ENCODE data around the gene ISY1. TPM values are rescaled to one million over a fixed set of nuclear protein-coding genes. Genes with fewer than 3 reads are reported as not detected.
"Not testable (repeated sequence)": the region's sequence is repeated elsewhere in the genome, so short reads cannot be mapped to it uniquely, and the experiment has no call there.

Gene ISY1
- total and polyA plus RNA-seq, 2 donors (not counting 1 experiment from before 2014, with no cell fraction given): 26.4 to 49.6 TPM

GRCh38 chr3:129173206-129173605, 12.3 kb upstream of the ISY1 start:
- intact Hi-C loops (cut with micrococcal nuclease): no loop called here
- CTCF ChIA-PET: interaction anchor here (0.7 to 2.0 kb wide), 3 partner anchors 11 to 769 kb away, joined by 3 to 9 read pairs (median 4); no protein-coding TSS in a partner anchor
- Histone ChIP-seq H3K27ac (ENCODE audit: low read length in 2 of 2) (peak overlapping the region in 1 of 2 donors; percentile 33), H3K9me3 (ENCODE audit: control extremely low read depth in 1 of 3, control insufficient read depth in 2 of 3, insufficient read depth in 1 of 3, low read length in 2 of 3) (no peaks in the 10 kb centered on the region), H3K79me2 (ENCODE audit: control insufficient read depth, insufficient read depth, low read length) (peaks cover 80% of the 10 kb centered on the region), H3K4me1 (ENCODE audit: control insufficient read depth in 2 of 2, insufficient read depth in 2 of 2, low read length in 2 of 2) (peaks cover 23 to 43% of the 10 kb centered on the region in 2 donors), H3K9ac (ENCODE audit: low read length) (no peak overlapping the region), H3K4me2 (replicated peaks; ENCODE audit: low read depth, low read length, poor library complexity, severe bottlenecking) (peak overlapping the region; percentile 4), H2AFZ (ENCODE audit: insufficient read depth, low read depth, low read length, poor library complexity, severe bottlenecking) (no peak overlapping the region), H3K36me3 (replicated peaks in 1 of 2; ENCODE audit: control extremely low read depth in 1 of 2, control insufficient read depth in 1 of 2, extremely low read depth in 1 of 2, insufficient read depth in 2 of 2, low read length in 1 of 2) (peaks cover 6 to 66% of the 10 kb centered on the region in 2 experiments), H3K4me3 (ENCODE audit: control extremely low read depth in 1 of 5, extremely low read depth in 1 of 5, insufficient read depth in 1 of 5, low read depth in 2 of 5, low read length in 4 of 5) (no peak overlapping the region), H4K20me1 (ENCODE audit: control insufficient read depth, insufficient read depth, low read length, poor library complexity, severe bottlenecking) (peaks cover 94% of the 10 kb centered on the region), H3K27me3 (replicated peaks in 1 of 4; ENCODE audit: control extremely low read depth in 1 of 4, control insufficient read depth in 3 of 4, insufficient read depth in 4 of 4, low read length in 3 of 4) (no peaks in the 10 kb centered on the region)
- H3K27me3 Mint-ChIP-seq: no peaks in the 10 kb centered on the region
- no peak overlapping the region for H3K4me3 Mint-ChIP-seq
- DNase-seq: no peak
- H3K9me3 Mint-ChIP-seq (ENCODE audit: insufficient read depth): no peaks in the 10 kb centered on the region
- POLR2A ChIA-PET: no interaction called here
- H3K27ac Mint-ChIP-seq: no peak overlapping the region
- ATAC-seq (ENCODE audit: low read depth): no peak
- TF ChIP-seq, protein P1, sequence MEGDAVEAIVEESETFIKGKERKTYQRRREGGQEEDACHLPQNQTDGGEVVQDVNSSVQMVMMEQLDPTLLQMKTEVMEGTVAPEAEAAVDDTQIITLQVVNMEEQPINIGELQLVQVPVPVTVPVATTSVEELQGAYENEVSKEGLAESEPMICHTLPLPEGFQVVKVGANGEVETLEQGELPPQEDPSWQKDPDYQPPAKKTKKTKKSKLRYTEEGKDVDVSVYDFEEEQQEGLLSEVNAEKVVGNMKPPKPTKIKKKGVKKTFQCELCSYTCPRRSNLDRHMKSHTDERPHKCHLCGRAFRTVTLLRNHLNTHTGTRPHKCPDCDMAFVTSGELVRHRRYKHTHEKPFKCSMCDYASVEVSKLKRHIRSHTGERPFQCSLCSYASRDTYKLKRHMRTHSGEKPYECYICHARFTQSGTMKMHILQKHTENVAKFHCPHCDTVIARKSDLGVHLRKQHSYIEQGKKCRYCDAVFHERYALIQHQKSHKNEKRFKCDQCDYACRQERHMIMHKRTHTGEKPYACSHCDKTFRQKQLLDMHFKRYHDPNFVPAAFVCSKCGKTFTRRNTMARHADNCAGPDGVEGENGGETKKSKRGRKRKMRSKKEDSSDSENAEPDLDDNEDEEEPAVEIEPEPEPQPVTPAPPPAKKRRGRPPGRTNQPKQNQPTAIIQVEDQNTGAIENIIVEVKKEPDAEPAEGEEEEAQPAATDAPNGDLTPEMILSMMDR (IDR thresholded peaks at IDR 0.05): no peak
- TF ChIP-seq EZH2 (IDR thresholded peaks at IDR 0.05; ENCODE audit: borderline replicate concordance, insufficient read depth, low read depth, low read length, poor library complexity, severe bottlenecking): no peak
- WGBS (ENCODE audit: insufficient coverage): no CpG with 5 or more reads among the region's 2 CpGs
- peaks cover 49% of the 10 kb centered on the region for H3K4me1 Mint-ChIP-seq

GRCh38 chr3:129166579-129167332, 5.9 kb upstream of the ISY1 start:
- DNase-seq (no peak), ATAC-seq (ENCODE audit: low read depth) (no peak)
- Mint-ChIP-seq H3K4me3 (no peak overlapping the region), H3K27ac (no peak overlapping the region), H3K4me1 (peaks cover 16% of the 10 kb centered on the region), H3K27me3 (no peaks in the 10 kb centered on the region), H3K9me3 (ENCODE audit: insufficient read depth) (no peaks in the 10 kb centered on the region)
- Histone ChIP-seq H3K9ac (ENCODE audit: low read length) (no peak overlapping the region), H3K4me2 (replicated peaks; ENCODE audit: low read depth, low read length, poor library complexity, severe bottlenecking) (no peak overlapping the region), H3K36me3 (replicated peaks in 1 of 2; ENCODE audit: control extremely low read depth in 1 of 2, control insufficient read depth in 1 of 2, extremely low read depth in 1 of 2, insufficient read depth in 2 of 2, low read length in 1 of 2) (peaks cover 6 to 52% of the 10 kb centered on the region in 2 experiments), H3K79me2 (ENCODE audit: control insufficient read depth, insufficient read depth, low read length) (peaks cover 18% of the 10 kb centered on the region), H4K20me1 (ENCODE audit: control insufficient read depth, insufficient read depth, low read length, poor library complexity, severe bottlenecking) (peaks cover 39% of the 10 kb centered on the region), H2AFZ (ENCODE audit: insufficient read depth, low read depth, low read length, poor library complexity, severe bottlenecking) (no peak overlapping the region), H3K4me1 (ENCODE audit: control insufficient read depth in 2 of 2, insufficient read depth in 2 of 2, low read length in 2 of 2) (peaks cover 6 to 7% of the 10 kb centered on the region in 2 donors), H3K9me3 (ENCODE audit: control extremely low read depth in 1 of 3, control insufficient read depth in 2 of 3, insufficient read depth in 1 of 3, low read length in 2 of 3) (no peaks in the 10 kb centered on the region), H3K27ac (ENCODE audit: low read length in 2 of 2) (no peak overlapping the region), H3K27me3 (replicated peaks in 1 of 4; ENCODE audit: control extremely low read depth in 1 of 4, control insufficient read depth in 3 of 4, insufficient read depth in 4 of 4, low read length in 3 of 4) (no peaks in the 10 kb centered on the region), H3K4me3 (ENCODE audit: control extremely low read depth in 1 of 5, extremely low read depth in 1 of 5, insufficient read depth in 1 of 5, low read depth in 2 of 5, low read length in 4 of 5) (no peak overlapping the region)
- TF ChIP-seq, protein P1 (IDR thresholded peaks at IDR 0.05): no peak
- TF ChIP-seq EZH2 (IDR thresholded peaks at IDR 0.05; ENCODE audit: borderline replicate concordance, insufficient read depth, low read depth, low read length, poor library complexity, severe bottlenecking): no peak
- ChIA-PET CTCF (interaction anchor here (0.5 to 3.1 kb wide), 3 partner anchors 8 to 162 kb away, joined by 3 to 15 read pairs (median 3); no protein-coding TSS in a partner anchor), POLR2A (interaction anchor here (0.7 kb wide), 1 partner anchor 76 kb away, joined by 3 read pairs; no protein-coding TSS in a partner anchor)
- intact Hi-C loops (cut with micrococcal nuclease): no loop called here
- WGBS (ENCODE audit: insufficient coverage): 98% methylated on average over 11 of the region's 15 CpGs

GRCh38 chr3:129165594-129165993, 4.7 kb upstream of the ISY1 start:
- intact Hi-C loops (cut with micrococcal nuclease); H3K9me3 ChIP-seq (ENCODE audit: control extremely low read depth in 1 of 3, control insufficient read depth in 2 of 3, insufficient read depth in 1 of 3, low read length in 2 of 3); DNase-seq; H3K4me2 ChIP-seq (replicated peaks; ENCODE audit: low read depth, low read length, poor library complexity, severe bottlenecking); ATAC-seq (ENCODE audit: low read depth); H3K27me3 Mint-ChIP-seq; H3K9me3 Mint-ChIP-seq (ENCODE audit: insufficient read depth); H2AFZ ChIP-seq (ENCODE audit: insufficient read depth, low read depth, low read length, poor library complexity, severe bottlenecking); H3K4me3 Mint-ChIP-seq; H3K4me3 ChIP-seq (ENCODE audit: control extremely low read depth in 1 of 5, extremely low read depth in 1 of 5, insufficient read depth in 1 of 5, low read depth in 2 of 5, low read length in 4 of 5); H3K9ac ChIP-seq (ENCODE audit: low read length); H3K27me3 ChIP-seq (replicated peaks in 1 of 4; ENCODE audit: control extremely low read depth in 1 of 4, control insufficient read depth in 3 of 4, insufficient read depth in 4 of 4, low read length in 3 of 4); H3K4me1 ChIP-seq (ENCODE audit: control insufficient read depth in 2 of 2, insufficient read depth in 2 of 2, low read length in 2 of 2); H3K27ac ChIP-seq (ENCODE audit: low read length in 2 of 2); POLR2A ChIA-PET; H3K27ac Mint-ChIP-seq: not testable (repeated sequence)
- CTCF ChIA-PET: interaction anchor here (1.3 to 3.1 kb wide), 2 partner anchors 80 to 113 kb away, joined by 3 to 15 read pairs; no protein-coding TSS in a partner anchor
- H3K4me1 Mint-ChIP-seq: peaks cover 22% of the 10 kb centered on the region
- peaks cover 28% of the 10 kb centered on the region for H4K20me1 ChIP-seq (ENCODE audit: control insufficient read depth, insufficient read depth, low read length, poor library complexity, severe bottlenecking)
- H3K36me3 ChIP-seq (replicated peaks in 1 of 2; ENCODE audit: control extremely low read depth in 1 of 2, control insufficient read depth in 1 of 2, extremely low read depth in 1 of 2, insufficient read depth in 2 of 2, low read length in 1 of 2): peaks cover 4 to 41% of the 10 kb centered on the region in 2 experiments
- H3K79me2 ChIP-seq (ENCODE audit: control insufficient read depth, insufficient read depth, low read length): peaks cover 10% of the 10 kb centered on the region
- 90% methylated on average over 7 of the region's 8 CpGs for WGBS (ENCODE audit: insufficient coverage)

Data from B cell (primary cell).